ENCODE measurements around the gene PLB1. TPM values are rescaled to one million over a fixed set of nuclear protein-coding genes. Genes with fewer than 3 reads are reported as not detected.
"Not testable (repeated sequence)": the region's sequence is repeated elsewhere in the genome, so short reads cannot be mapped to it uniquely, and the experiment has no call there.

PLB1 gene
- total and polyA plus RNA-seq, 2 experiments from 2014 or later = 0.11 to 0.44 TPM

DNA sequence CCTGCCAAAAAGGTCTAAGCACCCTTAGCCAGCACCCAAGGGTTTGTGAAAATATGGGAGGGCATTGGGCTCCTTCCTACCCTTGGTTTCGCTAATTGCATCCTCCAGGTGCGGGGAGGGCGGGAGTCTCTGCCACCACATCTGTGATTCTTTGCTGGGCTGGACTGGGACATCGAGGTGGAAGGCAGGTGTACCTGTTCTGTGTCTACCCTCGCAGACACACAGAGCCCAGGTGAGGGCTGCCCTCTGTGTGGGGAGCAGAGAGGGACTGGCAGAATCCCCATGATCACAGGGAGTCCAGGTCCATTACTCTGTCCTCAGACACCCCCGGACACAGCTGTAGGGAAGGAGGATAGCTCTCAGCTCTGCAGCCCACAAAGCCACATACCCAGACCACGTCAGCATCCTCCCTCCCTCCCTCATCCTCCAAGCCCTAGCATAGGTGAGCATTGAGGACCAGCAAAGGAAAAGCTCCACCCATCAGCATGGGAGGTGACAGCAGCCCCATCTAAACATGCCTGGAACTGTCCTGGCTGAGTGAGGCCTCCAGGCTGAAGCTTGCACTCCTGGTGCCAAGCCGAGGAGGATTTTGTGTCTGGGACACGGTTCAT is 49.8 kb downstream of the PLB1 start:
- Histone ChIP-seq H3K36me3 (ENCODE audit: low read depth) (no peaks in the 10 kb centered on the region), H3F3A (ENCODE audit: insufficient read depth) (no peaks in the 10 kb centered on the region), H4K20me1 (ENCODE audit: insufficient read depth) (no peaks in the 10 kb centered on the region), H3K4me3 (no peak overlapping the region), H3K9ac (no peak overlapping the region), H3K79me2 (ENCODE audit: insufficient read depth) (no peaks in the 10 kb centered on the region), H3K27me3 (replicated peaks; ENCODE audit: insufficient read depth) (0 out of 2 replicates have a peak, but pooled peaks cover 6% of the 10 kb centered on the region), H3K4me2 (ENCODE audit: unreplicated experiment) (no peak overlapping the region), H2AFZ (no peak overlapping the region), H3K4me1 (ENCODE audit: insufficient read depth) (no peaks in the 10 kb centered on the region), H3K9me3 (ENCODE audit: low read depth) (no peaks in the 10 kb centered on the region), H3K27ac (no peak overlapping the region), H3K9me2 (ENCODE audit: insufficient read depth) (no peaks in the 10 kb centered on the region)
- in situ Hi-C loops (cut with MboI) = no loop called here
- no peak for DNase-seq
- WGBS, 2 experiments (ENCODE audit: low coverage in 1 of 2, low lambda C conversion rate in 2 of 2, missing lambda C conversion rate in 2 of 2) = 71 to 75% methylated on average over 9 of the region's 9 CpGs
- no peak for TF ChIP-seq EZH2 (IDR thresholded peaks at IDR 0.05; ENCODE audit: insufficient read depth, poor library complexity, severe bottlenecking)
- TF ChIP-seq EZH2phosphoT487 (IDR thresholded peaks at IDR 0.05; ENCODE audit: insufficient read depth, low read depth) = no peak

DNA sequence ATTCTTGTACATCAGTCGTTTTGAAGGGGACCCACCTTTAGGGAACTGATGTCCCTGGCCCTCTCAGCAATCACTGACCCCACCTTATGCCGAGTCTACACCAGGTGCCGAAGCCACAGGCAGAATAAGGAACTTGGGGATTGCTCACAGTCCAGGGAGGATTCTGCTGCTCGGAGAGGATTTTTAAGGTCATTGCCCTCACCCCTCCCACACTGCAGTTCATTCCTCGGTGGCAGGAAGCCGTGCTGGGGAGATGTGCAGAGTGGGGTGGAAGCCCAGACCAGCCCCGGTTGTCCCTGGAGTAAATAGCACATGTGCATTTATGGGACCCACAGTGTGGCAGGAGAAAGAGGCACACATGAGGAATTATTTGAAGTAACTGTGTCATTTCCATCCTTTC is 50.4 kb downstream of the PLB1 start:
- no peak overlapping the region for H3K9ac ChIP-seq
- TF ChIP-seq EZH2 (IDR thresholded peaks at IDR 0.05; ENCODE audit: insufficient read depth, poor library complexity, severe bottlenecking) = no peak
- TF ChIP-seq EZH2phosphoT487 (IDR thresholded peaks at IDR 0.05; ENCODE audit: insufficient read depth, low read depth) = no peak
- H3K4me2 ChIP-seq (ENCODE audit: unreplicated experiment) = no peak overlapping the region
- no peaks in the 10 kb centered on the region for H3K9me2 ChIP-seq (ENCODE audit: insufficient read depth)
- DNase-seq = no peak
- H3K27ac ChIP-seq = no peak overlapping the region
- H3K9me3 ChIP-seq (ENCODE audit: low read depth) = no peaks in the 10 kb centered on the region
- no peak overlapping the region for H2AFZ ChIP-seq
- H3K27me3 ChIP-seq (replicated peaks; ENCODE audit: insufficient read depth) = 0 out of 2 replicates have a peak, but pooled peaks cover 5% of the 10 kb centered on the region
- H4K20me1 ChIP-seq (ENCODE audit: insufficient read depth) = no peaks in the 10 kb centered on the region
- H3K36me3 ChIP-seq (ENCODE audit: low read depth) = no peaks in the 10 kb centered on the region
- H3K4me1 ChIP-seq (ENCODE audit: insufficient read depth) = no peaks in the 10 kb centered on the region
- H3F3A ChIP-seq (ENCODE audit: insufficient read depth) = no peaks in the 10 kb centered on the region
- in situ Hi-C loops (cut with MboI) = no loop called here
- WGBS, 2 experiments (ENCODE audit: low coverage in 1 of 2, low lambda C conversion rate in 2 of 2, missing lambda C conversion rate in 2 of 2) = 39 to 43% methylated on average over 7 of the region's 7 CpGs
- H3K4me3 ChIP-seq = no peak overlapping the region
- H3K79me2 ChIP-seq (ENCODE audit: insufficient read depth) = no peaks in the 10 kb centered on the region

DNA sequence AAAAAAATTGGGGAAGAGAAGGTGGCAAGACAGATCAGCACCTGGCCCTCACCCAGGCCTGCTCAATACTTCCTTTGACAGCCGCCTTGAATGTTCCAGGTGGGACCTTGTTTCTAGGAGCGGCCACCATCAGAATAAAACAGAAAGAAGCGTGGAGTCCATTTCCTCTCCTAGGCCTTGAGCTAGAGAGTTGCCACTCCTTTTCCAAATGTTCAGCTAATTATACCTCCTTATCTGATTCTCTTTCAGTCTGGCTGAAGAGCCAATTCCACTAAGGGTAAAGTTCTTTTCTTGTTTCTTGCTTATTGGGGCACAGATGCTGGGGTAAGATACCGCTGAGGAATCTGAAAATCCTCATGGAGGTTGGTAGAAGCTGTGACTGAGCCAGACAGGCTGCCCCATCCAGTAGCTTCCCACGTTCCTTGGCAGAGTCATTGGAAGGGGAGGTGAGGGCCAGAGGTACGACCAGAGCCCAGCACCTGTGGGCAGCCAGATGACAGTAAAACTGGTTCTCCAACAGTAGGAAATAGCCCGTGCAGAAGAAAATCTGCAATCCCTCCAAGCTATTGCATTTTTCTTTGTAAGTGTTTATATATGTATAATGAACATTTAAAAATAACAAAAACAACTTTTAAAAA is 51.5 kb downstream of the PLB1 start:
- H3K4me1 ChIP-seq (ENCODE audit: insufficient read depth) = no peaks in the 10 kb centered on the region
- WGBS, 2 experiments (ENCODE audit: low coverage in 1 of 2, low lambda C conversion rate in 2 of 2, missing lambda C conversion rate in 2 of 2) = 70% methylated on average over 7 of the region's 7 CpGs
- H3K27ac ChIP-seq = no peak overlapping the region
- H3K79me2 ChIP-seq (ENCODE audit: insufficient read depth) = no peaks in the 10 kb centered on the region
- H3K4me3 ChIP-seq = no peak overlapping the region
- H3K4me2 ChIP-seq (ENCODE audit: unreplicated experiment) = no peak overlapping the region
- in situ Hi-C loops (cut with MboI) = no loop called here
- H3K36me3 ChIP-seq (ENCODE audit: low read depth) = no peaks in the 10 kb centered on the region
- H3F3A ChIP-seq (ENCODE audit: insufficient read depth) = no peaks in the 10 kb centered on the region
- H3K9me3 ChIP-seq (ENCODE audit: low read depth) = no peaks in the 10 kb centered on the region
- no peak for DNase-seq
- no peaks in the 10 kb centered on the region for H4K20me1 ChIP-seq (ENCODE audit: insufficient read depth)
- no peaks in the 10 kb centered on the region for H3K27me3 ChIP-seq (replicated peaks; ENCODE audit: insufficient read depth)
- TF ChIP-seq EZH2phosphoT487 (IDR thresholded peaks at IDR 0.05; ENCODE audit: insufficient read depth, low read depth) (no peak), EZH2 (IDR thresholded peaks at IDR 0.05; ENCODE audit: insufficient read depth, poor library complexity, severe bottlenecking) (no peak)
- no peaks in the 10 kb centered on the region for H3K9me2 ChIP-seq (ENCODE audit: insufficient read depth)
- H3K9ac ChIP-seq = no peak overlapping the region
- H2AFZ ChIP-seq = no peak overlapping the region

DNA sequence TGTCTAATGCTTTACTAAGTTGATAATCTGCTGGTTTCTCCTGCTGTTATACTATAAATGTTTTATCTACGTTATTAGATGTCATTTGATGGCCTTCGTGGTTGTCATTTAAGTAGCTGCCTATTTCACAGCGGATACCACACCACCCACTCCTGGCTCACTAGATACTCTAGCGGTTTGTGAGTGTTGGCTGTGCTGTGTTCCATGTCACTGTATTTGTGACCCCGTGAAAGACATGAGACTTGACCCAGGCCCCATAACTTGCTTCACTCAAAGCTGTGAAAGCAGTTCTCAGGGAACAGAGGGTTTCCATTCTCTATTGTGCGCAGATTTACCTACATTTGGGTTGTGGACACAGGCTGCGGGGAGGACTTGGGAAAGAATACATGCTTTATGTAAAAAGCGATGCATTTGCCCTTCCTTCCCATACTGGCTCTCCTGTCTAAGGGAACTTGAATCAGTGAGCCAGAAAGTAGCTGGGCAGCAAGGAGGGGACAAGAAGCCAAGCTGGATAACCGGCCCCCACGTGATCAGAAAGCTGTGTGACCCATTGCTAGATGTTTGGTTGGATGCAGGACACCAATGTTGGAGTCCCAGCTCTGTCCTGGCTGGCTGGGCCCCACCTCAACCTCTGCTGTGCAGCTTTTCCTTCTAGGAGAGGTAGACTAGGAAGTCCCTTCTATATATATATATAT is 52.2 kb downstream of the PLB1 start:
- WGBS, 2 experiments (ENCODE audit: low coverage in 1 of 2, low lambda C conversion rate in 2 of 2, missing lambda C conversion rate in 2 of 2) = 87% methylated on average over 10 of the region's 10 CpGs
- Histone ChIP-seq H3F3A (ENCODE audit: insufficient read depth) (no peaks in the 10 kb centered on the region), H3K27me3 (replicated peaks; ENCODE audit: insufficient read depth) (no peaks in the 10 kb centered on the region), H3K4me1 (ENCODE audit: insufficient read depth) (no peaks in the 10 kb centered on the region), H3K9ac (no peak overlapping the region), H4K20me1 (ENCODE audit: insufficient read depth) (no peaks in the 10 kb centered on the region), H3K79me2 (ENCODE audit: insufficient read depth) (no peaks in the 10 kb centered on the region), H3K9me3 (ENCODE audit: low read depth) (no peaks in the 10 kb centered on the region), H3K27ac (no peak overlapping the region), H3K36me3 (ENCODE audit: low read depth) (no peaks in the 10 kb centered on the region), H3K4me3 (no peak overlapping the region), H3K4me2 (ENCODE audit: unreplicated experiment) (no peak overlapping the region), H3K9me2 (ENCODE audit: insufficient read depth) (no peaks in the 10 kb centered on the region), H2AFZ (no peak overlapping the region)
- in situ Hi-C loops (cut with MboI) = no loop called here
- DNase-seq = no peak
- TF ChIP-seq EZH2 (IDR thresholded peaks at IDR 0.05; ENCODE audit: insufficient read depth, poor library complexity, severe bottlenecking) = no peak
- TF ChIP-seq EZH2phosphoT487 (IDR thresholded peaks at IDR 0.05; ENCODE audit: insufficient read depth, low read depth) = no peak

DNA sequence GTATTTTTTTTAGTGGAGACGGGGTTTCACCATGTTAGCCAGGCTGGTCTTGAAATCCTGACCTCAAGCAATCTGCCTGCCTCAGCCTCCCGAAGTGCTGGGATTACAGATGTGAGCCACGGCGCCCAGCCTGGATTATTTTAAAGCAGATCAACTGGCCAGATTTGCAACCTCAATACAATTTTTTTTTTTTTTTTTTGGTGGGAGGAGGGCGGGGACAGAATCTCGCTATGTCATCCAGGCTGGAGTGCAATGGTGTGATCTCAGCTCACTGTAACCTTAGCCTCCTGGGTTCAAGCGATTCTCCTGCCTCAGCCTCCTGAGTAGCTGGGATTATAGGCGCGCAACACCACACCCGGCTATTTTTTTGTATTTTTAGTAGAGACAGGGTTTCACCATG is 54.5 kb downstream of the PLB1 start:
- DNase-seq; H3K4me1 ChIP-seq (ENCODE audit: insufficient read depth); H2AFZ ChIP-seq; in situ Hi-C loops (cut with MboI); H3K27me3 ChIP-seq (replicated peaks; ENCODE audit: insufficient read depth); H3K9me2 ChIP-seq (ENCODE audit: insufficient read depth); H4K20me1 ChIP-seq (ENCODE audit: insufficient read depth); H3K9ac ChIP-seq; H3K36me3 ChIP-seq (ENCODE audit: low read depth); H3K4me3 ChIP-seq; H3K79me2 ChIP-seq (ENCODE audit: insufficient read depth); H3K27ac ChIP-seq; H3K4me2 ChIP-seq (ENCODE audit: unreplicated experiment); H3K9me3 ChIP-seq (ENCODE audit: low read depth); H3F3A ChIP-seq (ENCODE audit: insufficient read depth): not testable (repeated sequence)
- WGBS, 2 experiments (ENCODE audit: low coverage in 1 of 2, low lambda C conversion rate in 2 of 2, missing lambda C conversion rate in 2 of 2) = 76 to 85% methylated on average over 10 of the region's 10 CpGs
